A549 (cell line): ENCODE results near the gene RPP21. TPM values are rescaled to one million over a fixed set of nuclear protein-coding genes. Genes with fewer than 3 reads are reported as not detected.

Experiments
- ATAC-seq, 2 experiments: fragments of 200-7000 bp in 1 of 2; fragments of >200 bp in 1 of 2; cut with Nextera tagmentation in 1 of 2; cut with Tn5 transposase in 1 of 2; 3 replicates each; pipeline versions ENCODE4 v1.8.0 to v1.9.1; 2018 to 2020; ENCODE audit warnings: mild to moderate bottlenecking in 1 of 2, moderate library complexity in 1 of 2
- CTCF ChIA-PET: fragments of 300-600 bp; sonication (Branson Sonifier 250); formaldehyde crosslinking; extraction: SDS; loops from one replicate; lab custom pipeline; 2021; ENCODE audit warnings: antibody characterized with exemption, inconsistent platforms; lab: Yijun Ruan, JAX
- POLR2A ChIA-PET: fragments of 350-600 bp; formaldehyde crosslinking; extraction: SDS; loops from one replicate; lab custom pipeline; 2021; ENCODE audit warnings: antibody characterized with exemption, inconsistent platforms; lab: Yijun Ruan, JAX
- DNase-seq, 2 experiments: peaks; one replicate each; pipeline versions ENCODE4 v3.0.0 to v3.0.0-alpha.2; 2011 to 2016; ENCODE audit warnings: low read depth in 1 of 2, low spot score in 1 of 2
- FAIRE-seq: peaks from 2 replicates; lab custom pipeline; 2011; peaks lifted over from hg19 to GRCh38; lab: Jason Lieb, UNC
- H3K27ac ChIP-seq, 2 experiments: fragments of >200 bp; sonication (Bioruptor Twin); formaldehyde crosslinking; 3 replicates each; pipeline ENCODE4 v1.5.1; 2016 to 2017
- H3K4me1 ChIP-seq: fragments of >200 bp; sonication (Bioruptor Twin); formaldehyde crosslinking; 3 replicates; pipeline ENCODE4 v1.6.1; 2016
- H3K4me2 ChIP-seq: fragments of >200 bp; sonication (Bioruptor Twin); formaldehyde crosslinking; 3 replicates; pipeline ENCODE4 v1.6.1; 2016
- H3K4me3 ChIP-seq: fragments of >200 bp; sonication (Bioruptor Twin); formaldehyde crosslinking; 3 replicates; pipeline ENCODE4 v1.5.1; 2016
- H3K9me3 ChIP-seq: fragments of >200 bp; sonication (Bioruptor Twin); formaldehyde crosslinking; 3 replicates; pipeline ENCODE4 v1.6.1; 2016
- CBX2 ChIP-seq: fragments of 200-600 bp; sonication (generic); IDR thresholded peaks from 2 replicates; pipeline ENCODE4 v1.6.1; 2016; ENCODE audit warnings: low read depth, mild to moderate bottlenecking, borderline replicate concordance
- CBX8 ChIP-seq: fragments of 200-600 bp; sonication (generic); IDR thresholded peaks from 2 replicates; pipeline ENCODE4 v1.6.1; 2016
- CHD4 ChIP-seq: fragments of 200-600 bp; sonication (generic); IDR thresholded peaks from 2 replicates; pipeline ENCODE4 v1.6.1; 2016; ENCODE audit warnings: antibody characterized with exemption, mild to moderate bottlenecking, borderline replicate concordance
- GATA3 ChIP-seq: IDR thresholded peaks from 2 replicates; pipeline ENCODE4 v1.6.1; 2012; ENCODE audit warnings: borderline replicate concordance
- HEYL ChIP-seq: fragments of 250-450 bp; sonication (Bioruptor Pico); IDR thresholded peaks from 2 replicates; pipeline ENCODE4 v1.8.0; 2021; ENCODE audit warnings: mild to moderate bottlenecking, moderate library complexity
- HOXA7 ChIP-seq: fragments of 250-450 bp; sonication (Bioruptor Pico); IDR thresholded peaks from 2 replicates; pipeline ENCODE4 v1.5.0; 2020; ENCODE audit warnings: mild to moderate bottlenecking, moderate library complexity
- JUNB ChIP-seq: fragments of >200 bp; sonication (Bioruptor Twin); formaldehyde crosslinking; IDR thresholded peaks from 2 replicates; pipeline ENCODE4 v1.6.1; 2016
- KDM5A ChIP-seq: fragments of 200-600 bp; sonication (generic); IDR thresholded peaks from 2 replicates; pipeline ENCODE4 v1.6.1; 2016; ENCODE audit warnings: antibody characterized with exemption, mild to moderate bottlenecking
- MAFK ChIP-seq: fragments of 450-650 bp; IDR thresholded peaks from 2 replicates; pipeline ENCODE4 v1.6.1; 2014; ENCODE audit not compliant: partially characterized antibody
- MYC ChIP-seq: IDR thresholded peaks from 2 replicates; pipeline ENCODE4 v1.6.1; 2012; ENCODE audit warnings: mild to moderate bottlenecking, inconsistent platforms, low read length, improper control_type of control experiment, borderline replicate concordance
- PHF8 ChIP-seq: fragments of 200-600 bp; sonication (generic); IDR thresholded peaks from 2 replicates; pipeline ENCODE4 v1.6.1; 2016; ENCODE audit warnings: low read depth, mild to moderate bottlenecking, antibody characterized with exemption, moderate library complexity, borderline replicate concordance
- POLR2A ChIP-seq: IDR thresholded peaks from 2 replicates; pipeline ENCODE4 v1.6.1; 2012; ENCODE audit warnings: mild to moderate bottlenecking, low read length
- POLR2AphosphoS2 ChIP-seq: conservative IDR thresholded peaks from 2 replicates; pipeline ENCODE4 v1.6.1; 2012; ENCODE audit warnings: low read length, improper control_type of control experiment, inconsistent platforms
- RAD21 ChIP-seq, 2 experiments: fragments of >200 bp in 1 of 2; sonication (Bioruptor Twin) in 1 of 2; formaldehyde crosslinking in 1 of 2; IDR thresholded peaks in 1 of 2; conservative IDR thresholded peaks in 1 of 2; 2 replicates in 1 of 2; 3 replicates in 1 of 2; pipeline ENCODE4 v1.6.1; 2012 to 2018; ENCODE audit warnings: inconsistent platforms in 1 of 2
- RARB ChIP-seq: fragments of 250-450 bp; sonication (Bioruptor Pico); IDR thresholded peaks from 2 replicates; pipeline ENCODE4 v1.8.0; 2021; ENCODE audit warnings: mild to moderate bottlenecking, moderate library complexity
- TFCP2L1 ChIP-seq: fragments of 250-450 bp; sonication (Bioruptor Pico); IDR thresholded peaks from 2 replicates; pipeline ENCODE4 v1.5.0; 2021; ENCODE audit warnings: mild to moderate bottlenecking
- TP53 ChIP-seq: fragments of 250-450 bp; sonication (Bioruptor Pico); IDR thresholded peaks from 2 replicates; pipeline ENCODE4 v1.5.0; 2021; ENCODE audit warnings: mild to moderate bottlenecking, moderate library complexity
- ZC3H11A ChIP-seq: fragments of 450-650 bp; IDR thresholded peaks from 2 replicates; pipeline ENCODE4 v1.6.1; 2014; ENCODE audit warnings: antibody characterized with exemption, mild to moderate bottlenecking
- WGBS: methylation state at CpG from one replicate; pipeline ENCODE4 v1.1.6; 2017; ENCODE audit errors: missing lambda C conversion rate; 5-methylcytosine and 5-hydroxymethylcytosine counted together
- polyA plus RNA-seq, 4 experiments: library from polyadenylated mRNA; depleted of rRNA in 3 of 4; stranded (reverse); fragments of >200 nt; fragmentation: RNase III in 1 of 4; extraction: RNeasy Plus Mini Kit Qiagen cat#74134 plus additional on column Dnase treatment in 1 of 4; gene quantifications; 2 replicates in 3 of 4; 3 replicates in 1 of 4; pipeline ENCODE4 v1.2.3, GENCODE V29; 2011 to 2017
- TF ChIP-seq, protein P1 (sequence below): fragments of 250-450 bp; sonication (Bioruptor Pico); IDR thresholded peaks from 2 replicates; pipeline ENCODE4 v1.5.0; 2021; ENCODE audit warnings: mild to moderate bottlenecking, moderate library complexity, borderline replicate concordance
- TF ChIP-seq, protein P2 (sequence below): fragments of >200 bp; sonication (Bioruptor Twin); formaldehyde crosslinking; IDR thresholded peaks from 2 replicates; pipeline ENCODE4 v1.6.1; 2016
- TF ChIP-seq, protein P3 (sequence below): fragments of 200-600 bp; sonication (generic); IDR thresholded peaks from 2 replicates; pipeline ENCODE4 v1.6.1; 2016; ENCODE audit warnings: antibody characterized with exemption, mild to moderate bottlenecking, moderate library complexity
- TF ChIP-seq, protein P4 (sequence below): fragments of 450-650 bp; IDR thresholded peaks from 2 replicates; pipeline ENCODE4 v1.6.1; 2014; ENCODE audit warnings: antibody characterized with exemption
- TF ChIP-seq, protein P5 (sequence below): IDR thresholded peaks from 2 replicates; pipeline ENCODE4 v1.6.1; 2012

The RPP21 gene
- polyA plus RNA-seq, 2 of the 4 experiments (the other 2 are of a cell fraction) = 33.6 to 54.8 TPM

DNA sequence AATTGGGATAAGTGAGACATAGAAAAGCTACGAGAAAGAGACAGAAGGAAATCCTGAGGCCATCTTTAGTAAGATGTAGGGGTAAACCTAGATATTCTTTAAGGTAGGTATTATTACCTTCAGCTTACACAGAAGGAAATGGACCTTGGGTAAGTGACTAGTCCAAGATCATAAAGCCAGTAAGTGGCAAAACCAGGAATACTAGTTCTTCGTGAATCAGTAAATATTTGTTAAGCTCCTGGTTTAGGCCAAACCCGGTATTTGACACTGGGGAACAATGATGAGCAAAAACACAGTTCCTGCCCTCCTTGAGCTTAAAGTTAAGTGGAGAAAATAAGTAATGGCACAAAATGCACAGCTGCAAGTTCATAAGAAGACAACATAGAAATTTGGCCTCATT is 13.0 kb upstream of the RPP21 start:
- POLR2A ChIA-PET = no interaction called here
- no peak for DNase-seq
- Histone ChIP-seq H3K4me1 (peaks cover 6% of the 10 kb centered on the region), H3K4me3 (no peak overlapping the region), H3K27ac (no peak overlapping the region), H3K4me2 (no peak overlapping the region), H3K9me3 (no peaks in the 10 kb centered on the region)
- no peak for FAIRE-seq
- TF ChIP-seq RARB (no peak), POLR2A (no peak), JUNB (no peak), MAFK (no peak)
- ATAC-seq = no peak
- CTCF ChIA-PET = interaction anchor here (0.6 kb wide), 1 partner anchor 18 kb away, joined by 3 read pairs; no protein-coding TSS in a partner anchor
- WGBS = 84% methylated on average over 3 of the region's 3 CpGs

DNA sequence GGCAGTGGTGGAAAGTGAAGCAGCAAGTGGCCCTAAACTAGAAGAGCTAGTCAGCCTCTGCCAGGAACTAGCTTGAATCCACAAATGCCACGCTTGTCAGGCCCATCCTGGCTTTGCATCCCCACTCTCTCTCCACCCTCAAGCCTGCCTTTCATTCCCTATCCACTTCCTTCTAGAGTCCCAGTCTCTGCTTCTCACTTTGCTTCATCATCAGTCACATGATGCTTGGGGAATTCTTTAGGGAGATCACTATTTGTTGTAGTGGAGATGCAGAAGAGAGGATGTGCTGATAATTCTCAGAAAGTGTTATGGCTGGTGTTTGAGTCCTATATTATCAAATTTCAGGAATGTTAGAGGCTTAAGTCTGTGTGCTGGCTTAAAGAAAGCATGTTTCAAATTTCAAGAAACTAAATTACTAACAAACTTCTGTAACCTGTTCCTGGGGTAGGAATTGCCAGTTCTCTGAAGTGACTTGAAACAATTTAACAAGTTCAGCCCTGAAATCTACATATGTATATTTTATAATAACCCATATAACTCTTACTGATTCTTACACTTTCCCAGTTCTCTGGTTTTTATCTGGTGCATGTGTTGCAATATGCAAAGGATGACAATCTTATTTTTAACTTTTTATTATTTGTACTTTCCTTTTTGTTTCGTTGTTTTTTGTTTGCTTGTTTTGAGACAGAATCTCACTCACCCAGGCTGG is 10.7 kb upstream of the RPP21 start:
- ChIA-PET CTCF (no interaction called here), POLR2A (no interaction called here)
- no peak overlapping the region for H3K27ac ChIP-seq
- H3K4me2 ChIP-seq = no peak overlapping the region
- no peaks in the 10 kb centered on the region for H3K9me3 ChIP-seq
- no peaks in the 10 kb centered on the region for H3K4me1 ChIP-seq
- ATAC-seq (no peak), DNase-seq (no peak), FAIRE-seq (no peak)
- 88% methylated on average over 2 of the region's 2 CpGs for WGBS
- TF ChIP-seq GATA3 (no peak), POLR2AphosphoS2 (no peak), TP53 (CRISPR knock-in tag) (no peak), KDM5A (no peak)
- TF ChIP-seq, protein P1, sequence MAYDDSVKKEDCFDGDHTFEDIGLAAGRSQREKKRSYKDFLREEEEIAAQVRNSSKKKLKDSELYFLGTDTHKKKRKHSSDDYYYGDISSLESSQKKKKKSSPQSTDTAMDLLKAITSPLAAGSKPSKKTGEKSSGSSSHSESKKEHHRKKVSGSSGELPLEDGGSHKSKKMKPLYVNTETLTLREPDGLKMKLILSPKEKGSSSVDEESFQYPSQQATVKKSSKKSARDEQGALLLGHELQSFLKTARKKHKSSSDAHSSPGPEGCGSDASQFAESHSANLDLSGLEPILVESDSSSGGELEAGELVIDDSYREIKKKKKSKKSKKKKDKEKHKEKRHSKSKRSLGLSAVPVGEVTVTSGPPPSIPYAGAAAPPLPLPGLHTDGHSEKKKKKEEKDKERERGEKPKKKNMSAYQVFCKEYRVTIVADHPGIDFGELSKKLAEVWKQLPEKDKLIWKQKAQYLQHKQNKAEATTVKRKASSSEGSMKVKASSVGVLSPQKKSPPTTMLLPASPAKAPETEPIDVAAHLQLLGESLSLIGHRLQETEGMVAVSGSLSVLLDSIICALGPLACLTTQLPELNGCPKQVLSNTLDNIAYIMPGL (CRISPR knock-in tag) = no peak
- TF ChIP-seq, protein P2, sequence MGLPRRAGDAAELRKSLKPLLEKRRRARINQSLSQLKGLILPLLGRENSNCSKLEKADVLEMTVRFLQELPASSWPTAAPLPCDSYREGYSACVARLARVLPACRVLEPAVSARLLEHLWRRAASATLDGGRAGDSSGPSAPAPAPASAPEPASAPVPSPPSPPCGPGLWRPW = no peak
- TF ChIP-seq, protein P3, sequence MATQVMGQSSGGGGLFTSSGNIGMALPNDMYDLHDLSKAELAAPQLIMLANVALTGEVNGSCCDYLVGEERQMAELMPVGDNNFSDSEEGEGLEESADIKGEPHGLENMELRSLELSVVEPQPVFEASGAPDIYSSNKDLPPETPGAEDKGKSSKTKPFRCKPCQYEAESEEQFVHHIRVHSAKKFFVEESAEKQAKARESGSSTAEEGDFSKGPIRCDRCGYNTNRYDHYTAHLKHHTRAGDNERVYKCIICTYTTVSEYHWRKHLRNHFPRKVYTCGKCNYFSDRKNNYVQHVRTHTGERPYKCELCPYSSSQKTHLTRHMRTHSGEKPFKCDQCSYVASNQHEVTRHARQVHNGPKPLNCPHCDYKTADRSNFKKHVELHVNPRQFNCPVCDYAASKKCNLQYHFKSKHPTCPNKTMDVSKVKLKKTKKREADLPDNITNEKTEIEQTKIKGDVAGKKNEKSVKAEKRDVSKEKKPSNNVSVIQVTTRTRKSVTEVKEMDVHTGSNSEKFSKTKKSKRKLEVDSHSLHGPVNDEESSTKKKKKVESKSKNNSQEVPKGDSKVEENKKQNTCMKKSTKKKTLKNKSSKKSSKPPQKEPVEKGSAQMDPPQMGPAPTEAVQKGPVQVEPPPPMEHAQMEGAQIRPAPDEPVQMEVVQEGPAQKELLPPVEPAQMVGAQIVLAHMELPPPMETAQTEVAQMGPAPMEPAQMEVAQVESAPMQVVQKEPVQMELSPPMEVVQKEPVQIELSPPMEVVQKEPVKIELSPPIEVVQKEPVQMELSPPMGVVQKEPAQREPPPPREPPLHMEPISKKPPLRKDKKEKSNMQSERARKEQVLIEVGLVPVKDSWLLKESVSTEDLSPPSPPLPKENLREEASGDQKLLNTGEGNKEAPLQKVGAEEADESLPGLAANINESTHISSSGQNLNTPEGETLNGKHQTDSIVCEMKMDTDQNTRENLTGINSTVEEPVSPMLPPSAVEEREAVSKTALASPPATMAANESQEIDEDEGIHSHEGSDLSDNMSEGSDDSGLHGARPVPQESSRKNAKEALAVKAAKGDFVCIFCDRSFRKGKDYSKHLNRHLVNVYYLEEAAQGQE = no peak
- no peak overlapping the region for H3K4me3 ChIP-seq

DNA sequence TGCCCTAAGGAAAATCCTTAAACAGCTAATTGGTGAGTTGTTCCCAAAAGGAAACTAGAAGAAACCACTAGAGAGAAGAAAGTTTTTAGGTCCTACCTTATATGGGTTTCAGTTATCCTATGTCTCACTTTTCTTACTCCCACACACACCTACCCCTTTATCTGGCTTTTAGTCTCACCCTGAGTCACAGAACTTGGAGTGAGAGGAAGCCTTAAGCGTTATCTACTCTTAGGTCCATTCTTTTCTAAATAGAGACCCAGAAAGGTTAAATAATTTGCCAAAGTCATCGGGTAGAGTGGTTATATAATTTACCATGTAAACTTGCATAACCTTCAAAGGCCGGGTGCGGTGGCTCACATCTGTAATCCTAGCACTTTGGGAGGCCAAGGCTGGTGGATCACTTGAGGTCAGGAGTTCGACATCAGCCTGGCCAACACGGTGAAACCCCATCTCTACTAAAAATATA is 4.3 kb upstream of the RPP21 start:
- ChIA-PET CTCF (interaction anchor here (0.6 kb wide), 1 partner anchor 111 kb away, joined by 3 read pairs; no protein-coding TSS in a partner anchor), POLR2A (no interaction called here)
- FAIRE-seq (no peak), DNase-seq (no peak), ATAC-seq (no peak)
- H3K9me3 ChIP-seq = no peaks in the 10 kb centered on the region
- H3K4me3 ChIP-seq = no peak overlapping the region
- H3K27ac ChIP-seq = no peak overlapping the region
- no peak overlapping the region for H3K4me2 ChIP-seq
- 89% methylated on average over 6 of the region's 6 CpGs for WGBS
- TF ChIP-seq MYC = no peak
- TF ChIP-seq ZC3H11A = no peak
- TF ChIP-seq, protein P4, sequence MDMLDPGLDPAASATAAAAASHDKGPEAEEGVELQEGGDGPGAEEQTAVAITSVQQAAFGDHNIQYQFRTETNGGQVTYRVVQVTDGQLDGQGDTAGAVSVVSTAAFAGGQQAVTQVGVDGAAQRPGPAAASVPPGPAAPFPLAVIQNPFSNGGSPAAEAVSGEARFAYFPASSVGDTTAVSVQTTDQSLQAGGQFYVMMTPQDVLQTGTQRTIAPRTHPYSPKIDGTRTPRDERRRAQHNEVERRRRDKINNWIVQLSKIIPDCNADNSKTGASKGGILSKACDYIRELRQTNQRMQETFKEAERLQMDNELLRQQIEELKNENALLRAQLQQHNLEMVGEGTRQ = no peak
- no peak for TF ChIP-seq CHD4
- no peak for TF ChIP-seq HOXA7 (CRISPR knock-in tag)
- TF ChIP-seq CBX2 = no peak
- TF ChIP-seq TFCP2L1 (CRISPR knock-in tag) = no peak
- no peak for TF ChIP-seq RAD21 (conservative IDR thresholded peaks at IDR 0.05 in 1 of 2, IDR thresholded peaks at IDR 0.05 in 1 of 2)
- TF ChIP-seq HEYL (CRISPR knock-in tag) = no peak
- TF ChIP-seq PHF8 = no peak
- TF ChIP-seq CBX8 = no peak
- TF ChIP-seq, protein P5, sequence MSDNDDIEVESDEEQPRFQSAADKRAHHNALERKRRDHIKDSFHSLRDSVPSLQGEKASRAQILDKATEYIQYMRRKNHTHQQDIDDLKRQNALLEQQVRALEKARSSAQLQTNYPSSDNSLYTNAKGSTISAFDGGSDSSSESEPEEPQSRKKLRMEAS = no peak
- peaks cover 5% of the 10 kb centered on the region; the same call in 1 of the 3 replicates for H3K4me1 ChIP-seq
